Dendritic cell treated with granulocyte-macrophage colony-stimulating factor and Interleukin-4, amounts not matched to agents 40 ng/mL and 50 ng/mL, for 4 days (primary cell): ENCODE data around the gene GNG14.
"Not testable (repeated sequence)": the region's sequence is repeated elsewhere in the genome, so short reads cannot be mapped to it uniquely, and the experiment has no call there.

Experiments
- H3K27ac Mint-ChIP-seq: one replicate; pipeline ENCODE4 v1.8.0; 2022; ENCODE audit warnings: mild to moderate bottlenecking, mixed read lengths
- H3K27me3 Mint-ChIP-seq: one replicate; pipeline ENCODE4 v1.8.0; 2022; ENCODE audit warnings: mild to moderate bottlenecking, mixed read lengths
- H3K36me3 Mint-ChIP-seq: one replicate; pipeline ENCODE4 v1.8.0; 2022; ENCODE audit warnings: low read depth, mixed read lengths
- H3K4me1 Mint-ChIP-seq: one replicate; pipeline ENCODE4 v1.8.0; 2022; ENCODE audit warnings: low read depth, mixed read lengths
- H3K4me3 Mint-ChIP-seq: one replicate; pipeline ENCODE4 v1.8.0; 2022; ENCODE audit warnings: mild to moderate bottlenecking, moderate library complexity, mixed read lengths
- H3K9me3 Mint-ChIP-seq: one replicate; pipeline ENCODE4 v1.8.0; 2022; ENCODE audit warnings: mixed read lengths
- intact Hi-C: fragments of 100-400 bp; cut with micrococcal nuclease; formaldehyde crosslinking; loops from one replicate; pipeline ENCODE4 v1.15.0; 2022

GNG14 gene

DNA sequence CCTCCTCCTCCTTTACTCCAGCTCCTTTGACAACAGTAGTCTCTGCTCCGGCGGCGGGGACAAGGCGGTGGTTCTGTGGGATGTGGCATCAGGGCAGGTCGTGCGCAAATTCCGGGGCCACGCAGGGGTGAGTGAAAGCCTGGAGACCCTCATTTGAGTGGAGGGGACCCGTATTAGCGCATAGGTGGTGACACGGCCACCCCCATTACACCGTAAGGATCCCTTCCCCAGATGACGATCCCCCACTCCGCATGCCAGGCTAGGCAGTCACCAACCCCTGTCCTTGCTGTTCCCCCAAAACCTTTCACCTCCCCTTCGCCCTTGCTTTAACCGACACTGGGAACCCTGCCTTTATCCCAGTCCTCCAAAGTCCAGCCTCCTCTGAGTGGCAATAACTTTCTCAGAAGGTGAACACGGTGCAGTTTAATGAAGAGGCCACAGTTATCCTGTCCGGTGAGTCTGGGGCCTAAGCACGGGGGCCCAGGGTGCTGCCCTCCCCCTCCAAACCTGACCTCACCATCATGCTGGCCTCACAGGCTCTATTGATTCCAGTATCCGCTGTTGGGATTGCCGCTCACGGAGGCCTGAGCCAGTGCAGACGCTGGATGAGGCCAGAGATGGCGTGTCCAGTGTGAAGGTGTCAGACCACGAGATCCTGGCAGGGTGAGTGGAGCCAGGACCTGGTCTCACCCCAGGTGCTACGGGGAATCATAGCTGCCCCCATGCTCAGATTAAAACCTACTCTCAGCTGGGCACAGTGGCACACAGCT, 17.5 kb upstream of the GNG14 start:
- Mint-ChIP-seq H3K27ac (peak overlapping the region; percentile 99), H3K27me3 (no peaks in the 10 kb centered on the region), H3K36me3 (peaks cover 89% of the 10 kb centered on the region), H3K4me3 (peak overlapping the region; percentile 94), H3K4me1 (peaks cover 73% of the 10 kb centered on the region), H3K9me3 (no peaks in the 10 kb centered on the region)
- intact Hi-C loops = loop anchor here (10.0 kb wide), 1 partner anchor 786 kb away; the partner anchor contains the start of gene ZNF69

DNA sequence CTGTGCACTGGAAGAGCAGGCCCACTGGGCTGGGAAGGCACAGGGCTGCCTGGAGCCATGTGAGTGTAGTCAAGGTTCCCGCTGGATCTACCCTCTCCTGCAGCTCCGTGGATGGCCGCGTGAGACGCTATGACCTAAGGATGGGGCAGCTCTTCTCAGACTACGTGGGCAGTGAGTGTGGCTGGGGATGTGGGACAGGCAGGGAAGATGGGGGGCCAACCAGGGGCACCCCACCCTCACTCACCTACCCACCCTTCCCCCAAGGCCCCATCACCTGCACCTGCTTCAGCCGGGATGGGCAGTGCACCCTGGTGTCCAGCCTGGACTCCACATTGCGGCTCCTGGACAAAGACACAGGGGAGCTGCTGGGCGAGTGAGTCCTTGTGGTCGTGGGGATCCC, 15.1 kb upstream of the GNG14 start:
- Mint-ChIP-seq H3K36me3 (peaks cover 96% of the 10 kb centered on the region), H3K4me1 (peaks cover 69% of the 10 kb centered on the region), H3K4me3 (no peak overlapping the region), H3K27me3 (no peaks in the 10 kb centered on the region), H3K9me3 (no peaks in the 10 kb centered on the region), H3K27ac (no peak overlapping the region)
- intact Hi-C loops = loop anchor here (1.0 to 10.0 kb wide), 3 partner anchors 32 to 788 kb away; partner anchors contain the start of gene ZNF69

DNA sequence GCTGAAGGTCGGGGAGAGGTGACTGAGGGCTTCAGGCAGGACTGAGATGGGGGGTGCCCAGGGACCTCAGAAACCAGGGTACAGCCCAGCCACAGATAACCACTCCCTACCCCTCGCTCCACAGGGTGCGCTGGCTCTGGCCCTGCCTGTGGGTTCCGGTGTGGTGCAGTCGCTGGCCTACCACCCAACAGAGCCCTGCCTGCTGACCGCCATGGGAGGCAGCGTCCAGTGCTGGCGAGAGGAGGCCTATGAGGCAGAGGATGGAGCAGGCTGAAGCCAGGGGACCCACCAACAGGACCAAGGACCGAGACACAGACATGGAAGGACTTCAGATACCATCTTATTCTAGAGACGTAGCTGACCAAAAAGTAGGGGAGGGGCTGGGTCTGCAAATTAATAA, 12.4 kb upstream of the GNG14 start:
- Mint-ChIP-seq H3K27me3 (no peaks in the 10 kb centered on the region), H3K4me1 (peaks cover 59% of the 10 kb centered on the region), H3K36me3 (peaks cover 95% of the 10 kb centered on the region), H3K27ac (no peak overlapping the region), H3K9me3 (no peaks in the 10 kb centered on the region), H3K4me3 (no peak overlapping the region)
- intact Hi-C loops = loop anchor here (10.0 kb wide), 1 partner anchor 791 kb away; the partner anchor contains the start of gene ZNF69

DNA sequence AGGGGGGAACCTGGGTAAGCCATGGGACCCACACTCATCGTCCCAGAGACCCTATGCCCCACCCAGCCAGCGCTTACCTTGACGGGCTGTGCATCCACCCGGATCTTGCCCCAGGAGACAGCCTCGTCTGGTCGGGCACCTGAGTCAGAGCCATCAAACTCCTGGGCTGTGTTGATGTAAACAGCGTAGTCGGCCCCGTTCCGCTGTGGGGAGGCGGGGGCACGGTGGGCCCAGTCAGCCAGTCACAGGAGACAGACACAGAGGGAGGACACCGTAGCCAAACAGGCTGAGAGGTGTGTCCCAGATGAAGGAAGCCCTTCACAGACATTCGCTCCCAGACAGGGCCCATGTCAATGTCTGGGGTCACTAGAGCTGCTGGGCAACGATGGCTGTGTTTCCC, 11.9 kb upstream of the GNG14 start:
- Mint-ChIP-seq H3K4me3 (no peak overlapping the region), H3K9me3 (no peaks in the 10 kb centered on the region), H3K27me3 (no peaks in the 10 kb centered on the region), H3K4me1 (peaks cover 57% of the 10 kb centered on the region), H3K27ac (no peak overlapping the region), H3K36me3 (peaks cover 93% of the 10 kb centered on the region)
- intact Hi-C loops = loop anchor here (10.0 kb wide), 1 partner anchor 791 kb away; the partner anchor contains the start of gene ZNF69

DNA sequence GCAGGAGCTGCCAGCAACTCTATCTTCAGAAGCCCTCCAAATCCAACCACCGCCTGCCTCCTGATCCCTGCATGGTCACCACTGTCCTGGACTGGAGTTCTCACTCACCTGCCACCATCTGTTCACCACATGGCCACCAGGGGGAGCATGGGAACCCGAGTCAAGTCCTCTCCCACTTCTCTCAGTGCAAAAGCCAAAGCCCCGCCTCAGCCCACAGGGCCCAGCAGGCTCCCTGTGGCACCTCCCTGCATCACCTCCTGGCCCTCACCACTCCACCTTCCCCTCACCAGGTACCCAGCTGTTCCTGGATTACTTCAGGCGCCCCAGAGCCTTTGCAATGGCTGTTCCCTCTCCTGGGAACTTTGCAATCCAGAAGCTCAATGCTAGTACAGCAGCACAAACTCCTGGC, 11.4 kb upstream of the GNG14 start:
- H3K4me3 Mint-ChIP-seq = no peak overlapping the region
- H3K27me3 Mint-ChIP-seq = no peaks in the 10 kb centered on the region
- H3K4me1 Mint-ChIP-seq = peaks cover 60% of the 10 kb centered on the region
- no peaks in the 10 kb centered on the region for H3K9me3 Mint-ChIP-seq
- H3K27ac Mint-ChIP-seq = no peak overlapping the region
- peaks cover 96% of the 10 kb centered on the region for H3K36me3 Mint-ChIP-seq
- intact Hi-C loops = loop anchor here (10.0 kb wide), 1 partner anchor 792 kb away; the partner anchor contains the start of gene ZNF69

DNA sequence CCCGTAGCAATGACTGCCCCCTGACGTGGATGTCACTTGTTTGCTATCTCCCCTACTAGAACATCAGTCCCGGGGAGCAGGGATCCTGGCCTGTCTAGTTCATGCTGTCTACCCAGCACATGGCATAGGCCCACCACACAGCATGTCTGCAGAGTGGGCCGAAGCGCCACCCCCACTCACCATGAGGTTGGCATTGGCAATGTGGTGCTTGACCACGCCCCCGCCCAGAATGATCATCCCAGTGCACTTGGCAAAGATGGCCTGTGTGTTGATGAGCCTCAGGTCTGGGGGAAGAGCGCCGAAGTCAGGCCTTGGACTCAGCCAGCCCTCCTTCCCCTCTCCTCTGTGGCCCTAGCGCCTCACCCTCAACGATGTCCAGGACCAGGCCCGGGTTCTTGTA, 10.9 kb upstream of the GNG14 start:
- H3K36me3 Mint-ChIP-seq = peaks cover 95% of the 10 kb centered on the region
- H3K4me3 Mint-ChIP-seq = no peak overlapping the region
- H3K27ac Mint-ChIP-seq = no peak overlapping the region
- H3K4me1 Mint-ChIP-seq = peaks cover 56% of the 10 kb centered on the region
- H3K9me3 Mint-ChIP-seq = no peaks in the 10 kb centered on the region
- intact Hi-C loops = loop anchor here (10.0 kb wide), 1 partner anchor 792 kb away; the partner anchor contains the start of gene ZNF69
- H3K27me3 Mint-ChIP-seq = no peaks in the 10 kb centered on the region

DNA sequence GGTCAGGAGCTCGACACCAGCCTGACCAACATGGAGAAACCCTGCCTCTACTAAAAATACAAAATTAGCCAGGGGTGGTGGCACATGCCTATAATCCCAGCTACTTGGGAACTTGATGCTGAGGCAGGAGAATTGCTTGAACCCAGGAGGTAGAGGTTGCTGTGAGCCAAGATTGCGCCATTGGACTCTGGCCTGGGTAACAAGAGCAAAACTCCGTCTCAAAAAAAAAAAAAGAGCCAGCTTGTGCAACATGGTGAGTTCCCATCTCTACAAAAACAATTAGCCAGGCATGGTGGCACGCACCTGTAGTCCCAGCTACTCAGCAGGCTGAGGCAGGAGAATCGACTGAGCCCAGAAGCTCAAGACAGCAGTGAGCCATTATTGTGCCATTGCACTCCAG, 9.8 kb upstream of the GNG14 start:
- H3K4me3 Mint-ChIP-seq, H3K27me3 Mint-ChIP-seq, H3K9me3 Mint-ChIP-seq, H3K27ac Mint-ChIP-seq: not testable (repeated sequence)
- intact Hi-C loops = loop anchor here (10.0 kb wide), 1 partner anchor 793 kb away; the partner anchor contains the start of gene ZNF69
- Mint-ChIP-seq H3K4me1 (peaks cover 48% of the 10 kb centered on the region), H3K36me3 (peaks cover 84% of the 10 kb centered on the region)

DNA sequence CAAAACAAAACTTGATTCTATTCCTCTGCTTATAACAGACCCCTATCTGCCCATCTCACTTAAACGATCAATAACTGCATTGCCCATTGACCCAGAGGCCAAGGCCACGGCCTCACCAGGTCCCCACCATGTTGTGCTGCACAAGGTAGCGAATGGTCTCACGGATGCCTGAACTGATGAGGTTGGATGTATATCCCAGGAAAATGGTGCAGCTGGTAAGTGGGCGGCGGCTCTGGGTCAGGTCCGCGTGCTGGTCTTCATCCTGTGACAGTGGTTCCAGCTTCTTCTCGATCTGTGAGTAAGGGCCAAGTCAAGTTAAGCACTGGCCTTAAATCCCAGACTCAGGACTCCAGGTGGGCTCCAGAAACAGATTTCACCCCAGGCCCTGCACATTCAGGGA, 7.8 kb upstream of the GNG14 start:
- H3K27ac Mint-ChIP-seq = no peak overlapping the region
- intact Hi-C loops = no loop called here
- H3K4me3 Mint-ChIP-seq = peak overlapping the region; percentile 27

DNA sequence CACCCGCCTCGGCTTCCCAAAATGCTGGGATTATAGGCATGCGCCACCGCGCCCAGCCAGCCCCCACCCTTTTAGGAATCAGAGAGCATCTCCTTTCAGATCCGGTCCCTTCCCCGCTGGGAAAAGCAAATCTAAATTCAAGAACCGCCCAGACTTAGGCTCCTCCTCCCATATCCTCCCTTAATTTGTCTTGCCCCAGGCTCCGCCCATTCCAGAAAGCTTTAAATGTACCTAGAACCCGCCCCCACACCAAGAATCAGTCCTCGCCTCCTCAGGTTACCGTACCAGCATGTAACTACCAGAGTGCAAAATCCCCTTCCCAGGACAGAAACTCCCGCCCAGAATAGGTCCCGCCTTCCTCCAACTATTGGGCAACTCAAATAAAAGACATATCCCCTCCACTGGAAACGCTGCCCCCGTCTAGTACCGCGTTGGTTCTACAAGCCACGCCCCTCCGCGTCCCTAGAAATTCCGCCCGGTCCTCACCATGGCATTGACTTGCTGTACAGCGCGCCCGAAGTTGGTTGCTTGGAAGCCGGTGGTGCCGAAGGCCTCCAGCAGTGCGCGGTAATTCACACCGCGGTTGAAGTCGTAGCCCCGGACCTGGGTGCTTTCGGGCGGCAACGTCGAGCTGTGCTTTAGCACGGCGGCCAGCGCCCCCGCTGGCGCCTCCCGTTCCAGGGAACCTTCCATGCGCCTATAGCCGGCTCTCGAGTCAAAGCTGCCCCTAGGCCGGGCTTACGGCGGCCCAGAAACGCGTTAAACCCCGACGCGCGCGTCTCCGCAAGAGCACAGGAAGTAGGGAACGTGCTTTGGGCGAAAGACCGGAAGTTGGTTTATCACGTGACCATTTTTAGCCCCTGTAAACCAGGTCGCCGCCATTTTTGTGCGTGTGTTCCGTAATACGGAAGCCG, 6.5 kb upstream of the GNG14 start, which contains the start of gene DHPS:
Gene DHPS, minus strand, starts transcription at position 807 of the 914 bp plus-strand sequence. Its CDS starts 114 bp downstream, at position 693.
- intact Hi-C loops = loop anchor here (1.0 kb wide), 1 partner anchor 12 kb away; a partner anchor contains a TSS
- Mint-ChIP-seq H3K9me3 (no peaks in the 10 kb centered on the region), H3K27ac (peak within 1 kb of the TSS; percentile 94), H3K27me3 (no peaks in the 10 kb centered on the region), H3K4me3 (peak within 1 kb of the TSS; percentile 91), H3K36me3 (peaks cover 51% of the 10 kb centered on the region), H3K4me1 (peaks cover 29% of the 10 kb centered on the region)

More for the DNA sequence above, 7.8 kb upstream of the GNG14 start:
- Mint-ChIP-seq H3K36me3 (peaks cover 64% of the 10 kb centered on the region), H3K9me3 (no peaks in the 10 kb centered on the region), H3K27me3 (no peaks in the 10 kb centered on the region), H3K4me1 (peaks cover 33% of the 10 kb centered on the region)

DNA sequence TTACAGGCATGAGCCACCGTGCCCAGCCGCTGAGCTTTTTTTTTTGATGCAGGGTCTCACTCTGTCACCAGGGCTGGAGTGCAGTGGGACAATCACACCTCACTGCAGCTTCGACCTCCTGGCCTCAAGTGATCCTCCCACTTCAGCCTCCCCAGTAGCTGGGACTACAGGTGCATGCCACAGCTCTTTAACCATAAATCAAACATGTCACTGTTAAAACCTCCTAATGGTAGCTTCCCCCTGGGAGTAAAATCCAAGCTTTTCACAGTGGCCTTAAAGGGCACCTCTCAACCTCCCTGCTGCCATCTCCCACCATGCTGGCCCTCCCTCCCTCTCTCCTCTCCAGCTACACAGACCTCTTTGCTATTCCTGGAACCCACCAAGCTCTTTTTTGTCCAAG, 2.0 kb upstream of the GNG14 start:
- Mint-ChIP-seq H3K27ac (no peak overlapping the region), H3K4me1 (peaks cover 19% of the 10 kb centered on the region), H3K9me3 (no peaks in the 10 kb centered on the region), H3K4me3 (no peak overlapping the region), H3K27me3 (no peaks in the 10 kb centered on the region), H3K36me3 (peaks cover 9% of the 10 kb centered on the region)
- intact Hi-C loops = no loop called here

DNA sequence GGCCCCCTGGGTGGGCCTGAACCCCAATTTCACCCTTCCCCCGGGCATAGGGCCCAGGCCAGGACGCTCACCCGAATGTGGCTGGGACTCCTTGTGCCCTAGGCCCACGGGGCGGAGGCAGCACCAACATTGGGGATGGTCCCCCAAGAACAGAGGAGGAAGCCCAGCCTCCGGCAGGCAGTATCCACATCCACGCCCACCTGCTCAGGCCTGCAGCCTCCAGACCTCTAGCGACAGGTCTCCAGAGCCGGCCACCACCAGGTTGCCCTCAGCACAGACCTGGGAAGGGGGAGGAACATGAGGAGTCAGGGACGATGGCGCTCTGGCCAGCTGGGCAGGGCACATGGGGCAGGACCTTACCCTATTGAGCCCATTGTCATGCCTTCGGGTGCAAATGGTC, 1.2 kb downstream of the GNG14 start:
- H3K4me1 Mint-ChIP-seq = peaks cover 15% of the 10 kb centered on the region
- H3K9me3 Mint-ChIP-seq = no peaks in the 10 kb centered on the region
- intact Hi-C loops = no loop called here
- H3K27ac Mint-ChIP-seq = no peak overlapping the region
- no peaks in the 10 kb centered on the region for H3K36me3 Mint-ChIP-seq
- H3K27me3 Mint-ChIP-seq = no peaks in the 10 kb centered on the region
- no peak overlapping the region for H3K4me3 Mint-ChIP-seq

DNA sequence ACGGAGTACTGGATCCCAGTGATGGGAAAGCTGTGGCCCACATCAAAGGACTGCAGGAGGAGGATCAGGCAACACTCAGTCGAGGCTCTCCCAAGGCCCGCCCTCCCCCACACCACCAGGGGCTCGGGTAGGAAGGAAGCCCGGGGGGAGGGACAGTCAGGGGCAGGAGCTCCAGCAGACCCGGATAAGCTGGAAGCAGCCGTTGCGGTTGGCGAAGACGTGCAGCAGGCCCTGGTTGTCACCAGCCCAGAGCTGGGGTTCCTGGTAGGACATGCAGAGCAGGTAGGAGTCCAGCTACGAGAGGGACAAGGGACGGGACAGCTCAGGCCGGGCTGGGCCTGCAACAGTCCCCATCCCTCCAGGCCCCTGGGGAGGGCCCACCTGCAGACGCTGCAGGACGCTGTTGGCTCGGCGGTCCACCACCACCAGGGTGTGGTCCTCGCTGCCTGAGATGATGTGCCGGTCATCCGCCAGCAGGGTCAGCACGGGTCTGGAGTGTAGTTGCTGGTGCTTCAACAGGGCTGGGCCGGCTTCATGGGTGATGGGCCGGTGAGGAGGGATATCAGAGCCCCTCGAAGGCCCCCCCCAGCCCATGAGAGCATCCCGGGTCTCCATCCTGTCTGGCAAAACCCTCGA, 1.9 kb downstream of the GNG14 start:
- Mint-ChIP-seq H3K4me1 (peaks cover 15% of the 10 kb centered on the region), H3K9me3 (no peaks in the 10 kb centered on the region), H3K36me3 (no peaks in the 10 kb centered on the region), H3K27ac (no peak overlapping the region), H3K27me3 (no peaks in the 10 kb centered on the region), H3K4me3 (no peak overlapping the region)
- intact Hi-C loops = no loop called here

DNA sequence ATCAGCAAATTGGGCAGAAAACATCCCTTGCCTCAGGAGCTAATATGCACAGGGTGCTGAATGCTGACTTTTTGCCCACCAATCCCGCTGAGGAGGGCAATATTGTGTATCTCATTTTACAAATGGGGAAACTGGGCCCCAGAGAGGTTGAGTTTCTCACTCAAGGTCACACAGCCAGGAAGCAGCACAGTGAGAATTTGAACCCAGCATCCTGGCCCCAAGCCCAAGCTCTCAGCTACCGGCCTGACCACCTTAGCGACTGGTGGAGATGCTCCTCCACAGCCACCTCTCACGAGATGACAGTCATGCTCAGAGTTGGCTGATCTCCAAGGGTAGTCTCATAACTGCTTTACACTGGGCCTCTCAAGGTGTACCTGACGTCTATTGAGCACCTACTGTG, 5.2 kb downstream of the GNG14 start:
- Mint-ChIP-seq H3K9me3 (no peaks in the 10 kb centered on the region), H3K4me3 (no peak overlapping the region), H3K27ac (no peak overlapping the region), H3K27me3 (no peaks in the 10 kb centered on the region), H3K36me3 (peaks cover 2% of the 10 kb centered on the region), H3K4me1 (peaks cover 10% of the 10 kb centered on the region)
- intact Hi-C loops = no loop called here
